Measurements from ENCODE around the gene TMEM212. TPM values are rescaled to one million over a fixed set of nuclear protein-coding genes. Genes with fewer than 3 reads are reported as not detected.
A peak's percentile ranks its signal among the peaks of the same experiment; 100 is the strongest.

The TMEM212 gene
- total RNA-seq, 1 donor from 2014 or later = not detected

- Histone ChIP-seq H3K36me3 (no peaks in the 10 kb centered on the region), H3K27ac (peak overlapping the region; percentile 63), H3K9me3 (no peaks in the 10 kb centered on the region), H3K4me3 (peak overlapping the region; percentile 1), H3K27me3 (no peaks in the 10 kb centered on the region), H3K4me1 (peaks cover 32% of the 10 kb centered on the region)
- DNase-seq (no peak), ATAC-seq (no peak)
- intact Hi-C loops (cut with DNase I) = no loop called here
- TF ChIP-seq CTCF (IDR thresholded peaks at IDR 0.05) = no peak
These were observed 5.5 kb upstream of the TMEM212 start for GRCh38 chr3:171837698-171838097.

DNA sequence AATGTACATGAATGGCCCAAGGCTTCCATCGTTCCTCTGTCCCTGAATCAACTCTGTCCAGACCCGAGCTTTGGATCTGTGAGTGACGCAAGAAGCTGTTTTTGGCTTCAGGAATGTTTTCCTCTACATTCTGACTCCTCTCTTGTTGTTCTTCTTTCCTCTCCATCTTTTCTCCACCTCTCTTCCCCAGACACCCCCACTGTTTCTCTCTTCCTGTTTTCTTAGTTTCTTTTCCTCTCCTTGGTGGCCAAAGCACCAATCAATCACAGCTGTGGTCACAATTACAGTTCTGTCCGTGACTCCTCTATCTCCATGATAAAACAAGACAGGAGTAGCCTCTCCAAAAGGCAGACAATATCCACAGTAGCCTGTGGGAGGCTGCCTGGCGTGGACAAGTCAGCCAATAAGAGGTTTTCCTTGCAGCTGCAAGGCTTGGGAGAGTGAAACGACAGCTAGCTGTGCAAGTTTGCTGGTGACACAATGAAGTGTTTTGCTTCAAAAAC, 4.9 kb upstream of the TMEM212 start:
- peak; percentile 74 for ATAC-seq
- peaks cover 32% of the 10 kb centered on the region for H3K4me1 ChIP-seq
- intact Hi-C loops (cut with DNase I) = no loop called here
- TF ChIP-seq CTCF (IDR thresholded peaks at IDR 0.05) = peak; percentile 15
- H3K9me3 ChIP-seq = no peaks in the 10 kb centered on the region
- H3K36me3 ChIP-seq = no peaks in the 10 kb centered on the region
- H3K4me3 ChIP-seq = peak overlapping the region; percentile 1
- no peak for DNase-seq
- H3K27ac ChIP-seq = peak overlapping the region; percentile 63
- H3K27me3 ChIP-seq = no peaks in the 10 kb centered on the region

- TF ChIP-seq CTCF (IDR thresholded peaks at IDR 0.05) = no peak
- ATAC-seq (no peak), DNase-seq (no peak)
- H3K27me3 ChIP-seq = no peaks in the 10 kb centered on the region
- peaks cover 22% of the 10 kb centered on the region for H3K4me1 ChIP-seq
- intact Hi-C loops (cut with DNase I) = no loop called here
- no peaks in the 10 kb centered on the region for H3K36me3 ChIP-seq
- no peaks in the 10 kb centered on the region for H3K9me3 ChIP-seq
- H3K27ac ChIP-seq = no peak overlapping the region
- no peak overlapping the region for H3K4me3 ChIP-seq
These were observed 3.9 kb upstream of the TMEM212 start for GRCh38 chr3:171839270-171839669.

DNA sequence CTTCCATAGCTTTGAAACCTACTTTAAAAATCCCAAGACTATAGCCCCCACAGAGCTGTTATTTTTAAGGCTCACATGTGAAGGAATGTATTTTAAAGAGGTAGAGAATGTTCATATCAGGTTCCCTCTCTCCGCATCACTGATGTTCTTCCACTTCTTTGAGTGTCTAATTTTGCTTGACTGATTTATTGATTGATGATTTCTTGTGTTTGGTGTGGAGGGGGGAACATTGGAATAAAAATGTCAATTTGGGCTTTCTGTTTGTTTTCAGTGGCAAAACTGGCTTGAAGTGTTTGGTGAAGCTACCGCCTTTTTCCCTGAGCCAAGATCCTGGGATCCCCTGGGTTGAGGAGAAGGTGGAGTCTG, 2.7 kb upstream of the TMEM212 start:
- intact Hi-C loops (cut with DNase I) = no loop called here
- Histone ChIP-seq H3K27me3 (no peaks in the 10 kb centered on the region), H3K4me3 (no peak overlapping the region), H3K9me3 (no peaks in the 10 kb centered on the region), H3K27ac (no peak overlapping the region), H3K4me1 (peaks cover 15% of the 10 kb centered on the region), H3K36me3 (no peaks in the 10 kb centered on the region)
- DNase-seq (no peak), ATAC-seq (no peak)
- TF ChIP-seq CTCF (IDR thresholded peaks at IDR 0.05) = no peak

GRCh38 chr3:171840811-171841619, 2.1 kb upstream of the TMEM212 start:
- no peak overlapping the region for H3K27ac ChIP-seq
- DNase-seq (no peak), ATAC-seq (peak; percentile 26)
- TF ChIP-seq CTCF (IDR thresholded peaks at IDR 0.05) = no peak
- H3K4me1 ChIP-seq = peaks cover 15% of the 10 kb centered on the region
- H3K4me3 ChIP-seq = no peak overlapping the region
- no peaks in the 10 kb centered on the region for H3K36me3 ChIP-seq
- intact Hi-C loops (cut with DNase I) = no loop called here
- no peaks in the 10 kb centered on the region for H3K9me3 ChIP-seq
- no peaks in the 10 kb centered on the region for H3K27me3 ChIP-seq
